ENCODE data around the gene ERCC2.

DNA sequence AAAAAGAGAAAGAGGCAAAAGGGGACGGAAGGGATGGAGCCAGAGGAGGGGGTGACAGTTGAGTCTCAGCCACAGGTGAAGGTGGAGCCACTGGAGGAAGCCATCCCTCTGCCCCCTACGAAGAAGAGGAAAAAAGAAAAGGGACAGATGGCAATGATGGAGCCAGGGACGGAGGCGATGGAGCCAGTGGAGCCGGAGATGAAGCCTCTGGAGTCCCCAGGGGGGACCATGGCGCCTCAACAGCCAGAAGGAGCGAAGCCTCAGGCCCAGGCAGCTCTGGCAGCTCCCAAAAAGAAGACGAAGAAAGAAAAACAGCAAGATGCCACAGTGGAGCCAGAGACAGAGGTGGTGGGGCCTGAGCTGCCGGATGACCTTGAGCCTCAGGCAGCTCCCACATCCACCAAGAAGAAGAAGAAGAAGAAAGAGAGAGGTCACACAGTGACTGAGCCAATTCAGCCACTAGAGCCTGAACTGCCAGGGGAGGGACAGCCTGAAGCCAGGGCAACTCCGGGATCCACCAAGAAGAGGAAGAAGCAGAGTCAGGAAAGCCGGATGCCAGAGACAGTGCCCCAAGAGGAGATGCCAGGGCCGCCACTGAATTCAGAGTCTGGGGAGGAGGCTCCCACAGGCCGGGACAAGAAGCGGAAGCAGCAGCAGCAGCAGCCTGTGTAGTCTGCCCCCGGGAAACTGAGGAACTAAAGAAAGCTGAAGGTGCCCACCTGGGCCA is 38.6 kb upstream of the ERCC2 start:
- no peak for TF ChIP-seq CTCF (IDR thresholded peaks at IDR 0.05)
- no peak for TF ChIP-seq EZH2phosphoT487 (IDR thresholded peaks at IDR 0.05)
